HG03196 (cell line): ENCODE data around the gene GPR25.
"Not testable (repeated sequence)": the region's sequence is repeated elsewhere in the genome, so short reads cannot be mapped to it uniquely, and the experiment has no call there.

ENCODE experiments used
- ATAC-seq: cut with Tn5 transposase; IDR thresholded peaks from one replicate; pipeline ENCODE4 v1.9.1; 2021; ENCODE audit not compliant: unreplicated experiment

The GPR25 gene

DNA sequence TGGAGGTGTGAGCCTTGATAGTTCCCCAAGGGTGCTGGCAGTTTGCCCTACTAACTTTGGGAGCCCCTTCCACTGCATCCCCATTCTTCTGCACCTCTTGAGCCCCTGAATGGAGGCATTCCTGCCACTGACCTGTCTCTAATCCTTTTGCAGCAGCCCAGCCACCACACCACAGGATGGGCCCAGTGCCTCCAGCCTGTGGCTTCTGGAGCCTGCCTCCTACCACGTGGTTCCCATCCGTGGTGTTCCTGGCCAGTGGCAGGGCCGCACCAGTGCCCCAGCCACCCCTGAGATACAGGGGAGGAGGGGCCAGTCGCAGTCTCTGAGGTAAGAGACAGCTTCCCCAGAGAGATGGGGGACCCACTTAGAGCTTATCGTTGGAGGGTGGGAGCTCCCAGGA is 36.3 kb downstream of the GPR25 start:
- peak; percentile 19 for ATAC-seq

DNA sequence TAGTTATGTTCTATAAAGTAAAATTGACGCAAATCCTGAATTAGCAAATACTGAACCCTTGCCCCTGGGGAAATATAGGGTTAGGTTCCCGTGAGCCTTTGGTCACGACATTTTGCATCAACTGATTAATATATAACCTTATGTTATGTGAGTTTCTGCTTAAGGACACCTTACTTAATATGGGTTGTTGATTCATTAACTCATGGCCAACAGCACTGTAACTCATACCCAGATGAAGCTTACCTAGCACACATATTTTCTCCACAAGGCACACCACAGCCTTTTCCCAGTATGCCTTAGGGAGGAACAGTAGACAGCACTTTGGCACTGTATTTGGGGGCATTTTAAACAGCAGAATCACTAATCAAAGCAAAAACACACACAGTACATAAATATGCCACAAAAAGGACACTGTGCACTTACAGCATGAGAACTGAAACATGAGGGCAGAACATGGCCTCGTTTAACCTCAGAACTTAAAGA is 37.0 kb downstream of the GPR25 start:
- ATAC-seq: peak; percentile 56

DNA sequence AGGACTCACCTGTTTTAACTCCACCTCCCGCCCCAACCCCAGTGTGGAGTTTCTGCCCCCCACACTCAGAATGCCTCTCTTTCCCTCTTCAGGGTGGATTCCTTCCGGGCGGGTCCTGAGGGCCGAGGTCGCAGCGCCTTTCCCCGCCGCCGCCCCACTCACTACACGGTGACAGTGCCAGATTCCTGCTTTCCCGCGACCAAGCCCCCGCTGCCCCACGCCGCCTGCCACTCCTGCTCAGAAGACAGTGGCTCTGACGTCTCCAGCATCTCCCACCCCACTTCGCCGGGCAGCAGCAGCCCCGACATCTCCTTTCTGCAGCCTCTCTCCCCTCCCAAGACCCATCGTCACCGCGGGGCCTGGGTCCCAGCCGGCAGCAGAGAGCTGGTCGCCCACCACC is 38.6 kb downstream of the GPR25 start:
- no peak for ATAC-seq

DNA sequence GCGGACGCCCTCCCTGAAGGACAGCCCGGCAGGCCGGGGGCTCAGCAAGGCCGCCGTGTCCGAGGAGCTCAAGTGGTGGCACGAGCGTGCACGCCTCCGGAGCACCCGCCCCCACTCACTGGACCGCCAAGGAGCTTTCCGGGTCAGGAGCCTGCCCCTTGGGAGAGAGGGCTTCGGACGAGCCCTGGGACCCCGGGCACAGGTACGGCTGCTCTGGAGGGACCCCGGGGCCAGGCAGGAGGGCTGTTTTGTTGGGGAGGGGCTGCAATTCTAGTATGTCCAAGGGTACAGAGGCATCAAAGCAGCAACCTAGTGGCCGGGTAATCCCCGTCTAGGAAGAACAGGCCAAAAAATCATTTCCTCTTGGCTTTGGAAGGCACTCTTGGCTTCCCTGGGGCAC is 39.2 kb downstream of the GPR25 start:
- ATAC-seq: not testable (repeated sequence)

DNA sequence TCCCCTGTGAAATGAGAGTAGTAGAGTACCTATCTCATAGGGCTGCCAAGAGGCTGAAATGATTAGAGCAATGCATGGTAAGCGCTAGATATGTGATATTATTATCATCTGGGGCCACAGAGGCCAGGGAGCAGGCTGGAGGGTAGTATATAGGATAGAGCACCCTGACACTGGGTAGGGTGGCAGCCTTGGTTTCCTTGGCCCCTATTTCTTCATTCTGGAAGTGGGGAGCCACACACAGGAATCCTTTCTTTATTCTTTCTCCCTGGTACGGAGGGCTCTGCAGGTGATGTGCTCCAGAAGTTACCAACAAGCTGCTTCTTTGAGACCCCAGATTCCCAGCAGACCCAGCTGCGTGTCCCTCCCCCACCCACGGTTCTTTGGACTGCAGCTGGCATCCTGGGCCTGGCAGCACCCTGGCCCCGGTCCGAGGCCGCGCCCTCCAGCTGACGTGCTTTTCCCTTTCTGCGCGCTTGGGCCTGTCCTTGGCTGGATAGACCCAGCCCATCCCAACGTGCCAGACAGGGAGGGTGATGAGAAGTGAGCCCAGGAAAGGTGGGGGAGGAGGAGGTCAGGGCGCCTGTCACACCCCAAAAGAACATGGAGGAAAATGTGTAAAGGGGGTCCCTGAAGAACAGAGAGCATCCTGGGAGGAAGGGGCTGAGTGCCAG is 40.1 kb downstream of the GPR25 start:
- no peak for ATAC-seq

DNA sequence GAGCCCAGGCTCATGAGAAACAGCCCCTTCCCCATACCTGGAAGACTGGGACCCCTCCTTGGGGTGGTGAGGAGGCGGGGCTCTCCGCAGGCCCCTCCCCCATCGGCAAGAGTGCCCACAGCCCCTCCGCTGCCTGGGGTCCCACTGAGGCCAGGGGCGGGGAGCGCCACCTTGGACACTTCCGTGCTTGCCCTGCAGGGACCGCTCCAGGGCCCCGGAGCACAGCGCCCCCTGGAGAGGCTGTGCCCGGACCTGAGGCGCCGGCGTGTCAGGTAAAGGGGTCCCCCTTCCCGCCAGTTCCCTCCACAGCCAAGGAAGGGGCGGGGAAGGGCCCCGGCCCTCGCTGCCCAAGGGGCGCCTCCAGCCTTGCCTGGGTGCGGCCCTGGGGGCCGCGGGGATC is 43.4 kb downstream of the GPR25 start:
- ATAC-seq: no peak

DNA sequence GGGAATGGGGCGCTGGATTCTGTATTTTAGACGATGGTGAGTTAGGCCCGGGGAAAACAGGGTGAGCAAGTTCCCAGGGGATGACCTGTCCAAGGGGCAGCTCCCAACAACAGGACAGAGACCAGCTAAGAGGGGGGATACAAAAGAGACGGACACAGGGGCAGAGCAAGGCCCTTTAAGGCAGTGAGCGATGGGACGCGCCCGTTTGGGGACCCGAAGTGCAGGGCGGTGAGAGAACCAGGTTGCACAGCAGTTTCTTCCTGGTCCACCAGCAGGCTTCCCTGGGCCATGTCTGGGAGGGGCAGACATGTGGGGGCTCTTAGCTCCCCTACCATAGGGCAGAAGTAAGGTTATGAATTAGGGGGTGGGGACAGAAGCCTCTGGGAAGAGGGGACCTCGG is 43.9 kb downstream of the GPR25 start:
- ATAC-seq: no peak

DNA sequence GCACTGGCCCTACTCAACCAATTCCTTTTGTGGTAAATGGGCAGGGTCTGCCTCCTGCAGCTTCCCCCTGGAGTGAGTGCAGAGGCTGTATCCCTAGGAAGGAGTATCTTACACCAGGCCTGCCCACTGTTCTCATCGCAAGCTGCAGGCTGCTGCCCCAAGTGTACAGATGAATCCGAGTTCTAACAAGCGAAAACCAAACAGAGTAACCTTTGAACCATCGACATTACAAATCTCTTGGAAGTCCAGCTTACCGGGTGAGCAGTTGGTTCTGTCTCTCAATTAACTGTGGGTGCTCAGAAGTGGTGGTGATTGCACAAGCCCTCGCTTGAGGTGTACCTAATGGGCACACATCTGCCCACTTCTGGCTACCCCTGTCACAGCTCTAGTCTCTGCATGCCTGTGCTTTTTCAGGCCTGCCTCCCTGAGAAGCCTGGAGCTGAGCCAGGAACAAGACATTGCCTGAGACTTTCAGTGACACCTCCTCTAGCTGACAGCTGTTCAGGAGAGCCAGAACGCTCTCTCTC is 44.6 kb downstream of the GPR25 start:
- ATAC-seq: no peak

DNA sequence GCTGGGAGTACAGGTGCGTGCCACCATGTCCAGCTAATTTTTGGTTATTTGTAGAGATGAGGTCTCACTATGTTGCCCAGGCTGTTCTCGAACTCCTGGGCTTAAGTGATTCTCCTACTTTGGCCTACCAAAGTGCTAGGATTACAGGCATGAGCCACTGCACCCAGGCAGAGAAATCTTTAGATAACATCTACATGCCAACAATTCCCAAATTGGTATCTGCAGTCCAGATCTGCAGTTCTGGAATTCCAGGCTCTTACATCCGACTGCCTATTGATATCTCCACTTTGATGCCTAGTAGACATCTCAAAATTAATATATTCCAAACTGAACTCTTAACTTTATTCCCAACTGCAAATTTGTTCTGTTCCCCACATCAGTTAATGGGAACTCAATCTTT is 45.2 kb downstream of the GPR25 start:
- ATAC-seq: no peak

DNA sequence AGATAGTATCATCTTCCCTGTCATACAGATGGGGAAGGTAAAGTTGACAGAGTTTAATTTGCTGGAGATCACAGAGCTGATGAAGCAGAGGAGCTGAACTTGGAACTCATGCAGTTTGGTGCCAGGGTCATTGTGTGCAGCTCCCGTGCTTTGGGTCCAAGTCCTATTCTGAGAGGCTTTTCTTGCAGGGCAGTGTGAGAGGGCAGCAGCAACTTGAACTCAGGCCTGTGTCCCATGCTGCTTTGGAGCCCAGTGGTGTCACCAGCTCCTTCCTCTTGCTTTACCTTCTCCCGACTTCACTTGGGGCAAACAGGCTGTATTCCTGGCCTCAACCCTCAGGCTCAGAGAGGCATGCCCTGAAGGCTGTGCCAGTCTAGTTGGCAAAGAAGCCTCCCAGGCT is 46.6 kb downstream of the GPR25 start:
- no peak for ATAC-seq

DNA sequence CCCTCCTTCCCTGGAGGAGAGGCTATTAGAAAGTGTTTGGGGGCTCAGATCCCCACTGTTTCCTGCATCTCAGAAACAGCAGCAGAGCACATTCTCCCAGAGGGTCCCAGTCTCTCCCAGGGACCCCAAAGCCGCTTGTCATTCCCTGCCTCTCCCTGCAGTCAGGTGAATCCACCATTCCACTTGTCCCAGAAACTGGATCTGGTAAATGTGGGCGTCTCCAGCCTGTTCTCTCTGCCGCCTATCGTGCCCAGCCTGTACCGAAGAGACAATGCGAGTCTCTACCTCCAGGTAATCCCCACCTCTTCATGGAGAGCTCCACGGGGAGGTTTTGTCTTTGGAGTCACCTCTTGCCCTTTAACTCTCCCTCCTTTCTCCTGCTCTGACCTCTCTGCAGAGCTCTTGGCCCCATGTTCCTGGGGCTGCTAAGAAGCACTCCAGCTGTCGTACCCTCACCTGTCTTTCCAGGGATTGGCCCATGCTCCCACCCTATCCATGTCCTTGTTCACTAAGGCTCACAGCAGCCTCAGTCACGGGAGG is 48.9 kb downstream of the GPR25 start:
- ATAC-seq: no peak

DNA sequence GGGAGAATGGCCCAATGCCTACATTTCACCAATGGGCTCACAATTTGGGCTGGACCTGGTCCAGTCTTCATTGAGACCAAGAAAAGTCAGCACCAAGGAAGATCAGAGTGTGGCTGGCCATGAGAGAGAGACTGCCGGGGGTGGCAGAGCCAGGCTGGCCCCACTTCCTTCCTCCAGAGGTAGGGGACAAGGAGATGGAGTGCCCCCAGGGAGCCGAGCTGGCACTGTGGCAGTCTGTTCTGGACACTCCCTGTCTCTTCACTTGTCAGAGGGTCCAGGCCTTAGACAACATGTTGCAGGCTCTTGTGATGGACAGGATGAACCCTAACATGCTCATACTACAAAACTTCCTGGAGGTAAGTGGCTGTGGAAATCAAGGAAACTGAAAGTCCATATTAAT is 49.6 kb downstream of the GPR25 start:
- no peak for ATAC-seq

DNA sequence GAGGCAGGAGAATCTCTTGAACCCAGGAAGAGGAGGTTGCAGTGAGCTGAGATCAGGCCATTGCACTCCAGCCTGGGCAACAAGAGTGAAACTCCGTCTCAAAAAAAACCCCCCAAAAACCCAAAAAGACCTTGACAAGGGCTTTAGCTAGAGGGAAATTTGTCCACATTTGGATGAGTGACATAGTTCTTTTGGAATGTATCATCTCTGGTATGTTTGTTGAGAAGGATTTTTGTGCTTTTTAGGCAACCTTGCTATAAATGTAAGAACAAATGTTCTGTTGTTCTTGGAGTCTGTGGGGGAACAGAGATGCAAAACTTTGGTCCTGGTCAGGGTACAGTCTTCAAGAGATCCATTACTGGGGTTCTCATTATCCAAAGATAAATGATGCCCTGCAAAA is 50.8 kb downstream of the GPR25 start:
- no peak for ATAC-seq
